ENCODE measurements around the gene HSBP1L1.
"Not testable (repeated sequence)": the region's sequence is repeated elsewhere in the genome, so short reads cannot be mapped to it uniquely, and the experiment has no call there.

Gene HSBP1L1

DNA sequence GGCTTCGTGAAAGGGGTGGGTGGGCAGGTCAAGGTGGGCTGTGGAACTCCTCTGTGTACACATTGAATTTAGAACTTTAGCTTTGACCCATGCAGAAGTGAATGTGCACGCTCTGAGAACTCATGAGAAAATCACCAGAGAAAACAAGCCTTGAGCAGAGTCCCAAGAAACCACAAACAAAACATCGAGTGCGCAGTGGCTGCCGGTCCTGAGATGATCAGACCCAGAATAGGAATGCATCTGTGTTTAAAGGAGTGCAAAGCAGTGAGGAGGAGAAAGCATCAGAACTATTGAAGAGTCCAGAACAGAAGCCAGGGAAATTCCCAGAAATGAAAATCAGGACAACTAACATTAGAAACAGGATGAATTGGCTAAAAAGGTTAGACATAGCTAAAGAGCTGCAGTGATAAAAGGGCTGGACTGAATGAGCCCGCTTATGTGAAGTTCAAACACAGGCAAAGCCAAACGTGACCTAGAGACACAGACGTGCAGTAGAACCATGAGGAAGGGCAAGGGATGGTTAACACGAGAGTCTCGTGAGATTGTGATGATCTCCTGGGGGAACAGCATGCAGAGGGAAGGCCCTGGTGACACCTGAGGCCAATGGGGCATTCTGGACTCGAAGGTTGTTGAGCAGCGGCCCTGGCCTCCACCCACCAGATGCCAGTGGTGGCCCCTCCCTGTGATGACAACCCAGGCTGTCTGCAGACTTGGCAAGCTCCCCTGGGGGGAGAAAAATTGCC is 40.3 kb downstream of the HSBP1L1 start:
- Histone ChIP-seq H2AFZ (ENCODE audit: low read depth, low read length) (no peak overlapping the region), H3K9me3 (ENCODE audit: low read length) (peaks cover 17% of the 10 kb centered on the region), H3K4me1 (ENCODE audit: insufficient read depth, low read length) (peaks cover 4% of the 10 kb centered on the region), H3K27me3 (ENCODE audit: insufficient read depth, low read length) (no peaks in the 10 kb centered on the region), H3K36me3 (ENCODE audit: insufficient read depth, low read length) (no peaks in the 10 kb centered on the region), H3K4me3 (ENCODE audit: low read length) (no peak overlapping the region)

DNA sequence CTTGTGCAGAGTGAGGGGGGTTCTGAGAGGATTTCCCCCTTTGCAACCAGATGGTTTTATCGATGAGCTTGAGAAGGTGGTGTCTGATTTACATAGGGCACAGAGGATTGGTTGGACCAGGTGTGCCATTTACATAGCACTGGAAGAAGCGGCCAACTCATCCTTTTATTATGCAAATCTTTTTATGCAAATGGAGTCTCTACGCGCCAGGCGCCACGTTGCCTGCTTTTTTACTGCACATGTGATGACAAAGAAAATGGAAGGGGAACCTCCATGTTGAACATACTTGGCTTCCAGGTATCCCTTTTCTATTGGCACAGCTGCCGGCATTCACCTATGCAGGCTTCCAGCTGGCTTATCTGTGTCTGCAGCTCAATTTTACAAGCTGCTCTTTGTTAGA is 42.3 kb downstream of the HSBP1L1 start:
- Histone ChIP-seq H3K27me3 (ENCODE audit: insufficient read depth, low read length) (no peaks in the 10 kb centered on the region), H3K4me3 (ENCODE audit: low read length) (no peak overlapping the region), H3K36me3 (ENCODE audit: insufficient read depth, low read length) (no peaks in the 10 kb centered on the region), H3K9me3 (ENCODE audit: low read length) (peaks cover 20% of the 10 kb centered on the region), H2AFZ (ENCODE audit: low read depth, low read length) (no peak overlapping the region), H3K4me1 (ENCODE audit: insufficient read depth, low read length) (peaks cover 4% of the 10 kb centered on the region)

DNA sequence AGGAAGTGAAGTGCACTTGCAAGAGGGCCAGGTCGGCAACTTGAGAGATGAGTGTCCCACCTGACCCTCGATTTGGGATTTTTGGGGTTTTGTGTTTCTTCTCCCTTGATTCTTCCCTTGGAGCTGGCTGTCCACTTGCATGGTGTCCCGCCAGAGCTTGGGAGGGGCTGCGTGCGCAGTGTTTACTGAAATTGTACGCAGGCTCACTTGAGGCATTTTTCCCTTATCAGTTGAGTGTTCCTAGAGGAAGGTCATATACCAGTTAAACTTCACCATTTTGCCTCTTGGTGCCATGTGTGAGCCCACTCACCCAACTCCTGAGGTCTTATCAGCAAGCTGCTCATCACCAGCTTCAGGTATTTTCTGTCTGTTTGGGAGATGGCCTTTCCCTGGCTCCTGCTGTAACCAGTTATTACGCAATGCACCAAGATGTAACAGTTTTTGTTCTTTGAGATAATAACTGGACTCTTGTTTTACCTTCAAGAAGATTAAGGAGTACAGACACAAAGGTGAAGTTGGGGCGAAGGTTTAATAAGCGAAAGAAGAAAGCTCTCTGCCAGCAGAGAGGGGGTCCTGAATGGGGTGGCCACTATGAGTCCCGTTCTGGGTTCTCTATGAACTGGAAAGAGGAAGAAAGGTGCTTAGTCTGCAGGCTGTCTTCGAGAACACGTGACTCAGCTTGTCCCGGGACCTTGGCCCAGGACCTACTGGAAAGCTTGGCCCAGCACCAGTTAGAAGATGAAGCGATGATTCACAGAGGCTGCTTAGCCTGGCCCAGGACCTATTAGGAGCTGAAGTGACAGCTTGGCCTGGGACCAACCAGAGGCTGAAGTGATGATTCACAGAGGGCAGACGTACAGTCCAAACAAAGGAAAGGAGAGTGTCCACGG is 45.5 kb downstream of the HSBP1L1 start:
- Histone ChIP-seq H3K4me3 (ENCODE audit: low read length) (no peak overlapping the region), H2AFZ (ENCODE audit: low read depth, low read length) (no peak overlapping the region), H3K27me3 (ENCODE audit: insufficient read depth, low read length) (no peaks in the 10 kb centered on the region), H3K36me3 (ENCODE audit: insufficient read depth, low read length) (no peaks in the 10 kb centered on the region), H3K9me3 (ENCODE audit: low read length) (peaks cover 23% of the 10 kb centered on the region), H3K4me1 (ENCODE audit: insufficient read depth, low read length) (peaks cover 4% of the 10 kb centered on the region)

DNA sequence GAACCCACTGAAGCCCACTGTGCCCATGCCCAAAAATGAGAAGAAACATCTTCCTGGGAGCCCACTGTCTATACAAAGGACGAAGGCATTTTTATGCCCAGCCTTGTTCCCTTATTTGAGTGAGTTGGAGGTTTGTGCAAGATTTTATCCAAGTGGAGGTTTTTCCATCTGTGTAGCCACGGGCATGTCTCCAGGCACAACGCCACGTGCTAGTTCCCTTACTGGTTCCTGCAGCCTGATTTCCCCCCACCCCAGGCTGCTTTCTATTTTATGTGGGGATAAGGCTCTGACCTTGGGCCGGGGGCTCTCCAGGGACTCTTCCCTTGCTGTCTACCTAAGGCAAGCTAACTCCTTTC is 46.1 kb downstream of the HSBP1L1 start:
- peaks cover 4% of the 10 kb centered on the region for H3K4me1 ChIP-seq (ENCODE audit: insufficient read depth, low read length)
- no peaks in the 10 kb centered on the region for H3K36me3 ChIP-seq (ENCODE audit: insufficient read depth, low read length)
- H2AFZ ChIP-seq (ENCODE audit: low read depth, low read length): no peak overlapping the region
- no peaks in the 10 kb centered on the region for H3K27me3 ChIP-seq (ENCODE audit: insufficient read depth, low read length)
- peaks cover 23% of the 10 kb centered on the region for H3K9me3 ChIP-seq (ENCODE audit: low read length)
- no peak overlapping the region for H3K4me3 ChIP-seq (ENCODE audit: low read length)

DNA sequence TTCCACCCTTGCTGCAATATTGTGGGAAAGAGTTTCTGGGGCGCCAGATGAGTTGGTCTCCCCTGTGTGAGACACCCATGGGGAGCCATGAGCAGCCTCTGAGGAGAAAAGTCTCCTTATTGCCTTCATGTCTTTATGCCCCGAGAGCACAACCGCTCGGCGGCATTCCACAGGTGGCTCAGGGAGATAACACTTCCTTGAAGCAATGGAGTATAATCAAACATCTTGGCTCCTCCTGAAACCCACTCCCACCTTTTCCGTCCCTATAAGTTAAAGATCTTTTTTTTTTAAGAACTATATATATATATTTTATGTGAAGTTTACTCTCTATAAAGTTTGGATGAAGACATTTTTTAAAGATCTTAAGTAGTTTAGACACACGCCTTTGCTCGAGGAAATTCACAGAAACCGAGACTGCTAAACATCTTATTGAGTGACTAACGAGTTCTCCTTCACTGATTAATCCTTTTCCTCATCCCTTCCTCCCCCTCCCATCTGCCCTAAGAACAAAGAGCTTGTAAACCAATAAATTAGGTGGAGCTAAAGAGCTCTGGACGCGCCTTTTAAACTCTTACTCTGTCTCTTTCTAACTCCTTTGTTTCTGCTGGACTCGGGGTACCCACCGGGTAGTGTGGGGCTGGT is 47.2 kb downstream of the HSBP1L1 start:
- not testable (repeated sequence) for H2AFZ ChIP-seq (ENCODE audit: low read depth, low read length); H3K36me3 ChIP-seq (ENCODE audit: insufficient read depth, low read length); H3K4me1 ChIP-seq (ENCODE audit: insufficient read depth, low read length); H3K4me3 ChIP-seq (ENCODE audit: low read length); H3K27me3 ChIP-seq (ENCODE audit: insufficient read depth, low read length)
- peaks cover 23% of the 10 kb centered on the region for H3K9me3 ChIP-seq (ENCODE audit: low read length)

DNA sequence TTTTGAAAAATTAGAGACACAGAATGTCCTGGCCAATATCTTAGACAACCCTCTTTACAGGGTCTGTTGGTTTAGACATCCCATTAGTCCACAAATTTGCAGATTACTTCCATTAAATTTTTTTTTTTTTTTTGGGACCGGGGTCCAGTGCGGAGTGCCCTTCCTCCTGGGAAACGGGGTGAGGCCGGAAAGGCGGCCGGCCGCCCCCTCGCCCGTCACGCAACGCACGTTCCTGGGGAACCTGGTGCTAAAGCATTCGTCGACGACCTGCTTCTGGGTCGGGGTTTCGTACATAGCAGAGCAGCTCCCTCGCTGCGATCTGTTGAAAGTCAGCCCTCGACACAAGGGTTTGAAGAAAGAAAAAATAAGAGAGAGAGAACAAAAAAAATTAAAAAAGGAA is 48.3 kb downstream of the HSBP1L1 start:
- Histone ChIP-seq H3K4me1 (ENCODE audit: insufficient read depth, low read length) (no peaks in the 10 kb centered on the region), H3K9me3 (ENCODE audit: low read length) (peaks cover 23% of the 10 kb centered on the region), H3K36me3 (ENCODE audit: insufficient read depth, low read length) (no peaks in the 10 kb centered on the region), H3K4me3 (ENCODE audit: low read length) (no peak overlapping the region), H2AFZ (ENCODE audit: low read depth, low read length) (no peak overlapping the region), H3K27me3 (ENCODE audit: insufficient read depth, low read length) (no peaks in the 10 kb centered on the region)

Data from neuron (in vitro differentiated cells).